HG03439 (cell line): ENCODE measurements around the gene GHRHR.

Source experiments
- ATAC-seq: cut with Tn5 transposase; IDR thresholded peaks from one replicate; pipeline ENCODE4 v1.9.1; 2021; ENCODE audit warnings: mild to moderate bottlenecking, moderate library complexity; ENCODE audit not compliant: unreplicated experiment

GHRHR gene

DNA sequence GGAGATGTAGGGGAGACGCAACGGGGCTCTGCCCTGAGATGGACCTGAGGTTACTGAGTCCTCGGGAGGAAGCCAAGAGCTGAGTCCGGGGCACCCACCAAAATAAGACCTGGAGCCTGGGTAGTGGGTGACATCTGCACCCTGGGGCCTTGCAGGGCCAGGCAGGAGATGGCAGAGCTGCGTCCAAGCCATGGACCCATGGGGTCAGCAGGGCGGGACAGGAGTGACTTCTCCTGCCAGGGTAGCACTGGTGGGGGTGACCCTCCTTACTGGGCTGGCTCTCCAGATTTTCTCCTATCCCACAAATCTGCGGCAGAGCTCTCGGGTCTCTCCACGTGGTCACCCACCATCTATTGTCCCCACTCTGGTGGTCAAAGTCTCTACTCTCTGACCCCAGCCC, 2.1 kb downstream of the GHRHR start:
- ATAC-seq = no peak

DNA sequence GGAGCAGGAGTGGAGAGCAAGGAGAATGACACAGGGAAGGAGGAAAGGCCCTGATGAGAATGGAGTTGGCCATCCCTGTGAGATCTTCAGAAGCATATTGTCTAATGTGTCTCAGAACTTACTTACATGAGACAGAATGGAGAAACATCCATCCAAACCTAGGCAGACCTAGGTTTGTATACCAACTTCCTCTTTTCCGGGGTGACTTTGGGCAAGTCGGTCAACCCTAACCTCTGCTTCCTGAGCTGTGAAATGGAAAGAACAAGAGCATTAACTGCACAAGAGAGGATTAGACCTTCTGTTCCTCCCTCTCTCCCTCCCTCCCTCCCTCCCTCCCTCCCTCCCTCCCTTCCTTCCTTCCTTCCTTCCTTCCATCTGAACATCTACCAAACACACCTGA, 4.5 kb downstream of the GHRHR start:
- ATAC-seq = no peak

DNA sequence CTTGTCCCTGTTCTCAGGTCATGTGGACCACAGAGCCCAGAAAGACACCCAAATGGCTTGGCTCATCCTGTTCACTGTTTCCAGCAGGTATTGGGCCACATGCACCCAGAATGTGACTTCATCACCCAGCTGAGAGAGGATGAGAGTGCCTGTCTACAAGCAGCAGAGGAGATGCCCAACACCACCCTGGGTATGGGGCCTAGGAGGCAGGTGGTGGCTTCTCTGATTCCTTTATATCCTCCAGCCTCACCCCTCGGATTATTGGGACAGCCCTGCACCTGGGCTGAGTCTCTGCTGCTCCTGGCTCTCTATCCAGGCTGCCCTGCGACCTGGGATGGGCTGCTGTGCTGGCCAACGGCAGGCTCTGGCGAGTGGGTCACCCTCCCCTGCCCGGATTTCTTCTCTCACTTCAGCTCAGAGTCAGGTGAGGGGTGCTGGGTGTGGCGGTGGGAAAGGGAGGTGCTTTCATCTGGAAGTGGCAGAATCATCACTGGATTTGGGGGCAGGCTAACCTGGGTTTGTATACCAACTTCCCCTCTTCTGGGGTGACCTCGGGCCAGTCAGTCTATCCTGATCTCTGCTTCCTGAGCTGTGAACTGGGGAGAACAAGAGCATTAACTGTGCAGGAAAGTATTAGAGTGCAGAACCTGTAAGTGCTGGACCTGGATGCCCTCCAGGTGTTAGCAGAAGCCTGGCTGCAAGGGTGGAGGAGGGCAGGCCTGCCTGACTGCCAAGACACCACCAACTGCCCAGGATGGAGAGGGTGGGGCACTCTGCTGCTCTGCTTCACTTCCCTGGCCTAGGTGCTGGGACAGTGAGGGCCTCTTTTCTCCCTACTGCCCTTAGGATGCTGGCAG, 5.2 kb downstream of the GHRHR start:
- ATAC-seq = no peak

DNA sequence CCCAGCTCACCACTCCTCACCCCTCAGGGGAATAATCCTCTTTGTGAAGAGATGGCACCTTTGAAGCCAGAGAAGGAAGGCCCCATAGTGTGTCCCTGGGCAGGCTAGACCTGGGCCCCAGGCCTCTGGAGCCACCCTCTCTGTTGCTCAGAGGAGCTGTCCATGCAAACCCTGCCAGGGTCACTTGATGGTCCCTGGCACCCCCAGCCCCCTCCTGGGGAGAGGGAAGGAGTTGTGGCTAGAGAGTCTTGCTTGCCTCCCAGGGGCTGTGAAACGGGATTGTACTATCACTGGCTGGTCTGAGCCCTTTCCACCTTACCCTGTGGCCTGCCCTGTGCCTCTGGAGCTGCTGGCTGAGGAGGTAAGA, 5.8 kb downstream of the GHRHR start:
- ATAC-seq = no peak

GRCh38 chr7:30970074-30970473, 6.3 kb downstream of the GHRHR start:
- no peak for ATAC-seq

DNA sequence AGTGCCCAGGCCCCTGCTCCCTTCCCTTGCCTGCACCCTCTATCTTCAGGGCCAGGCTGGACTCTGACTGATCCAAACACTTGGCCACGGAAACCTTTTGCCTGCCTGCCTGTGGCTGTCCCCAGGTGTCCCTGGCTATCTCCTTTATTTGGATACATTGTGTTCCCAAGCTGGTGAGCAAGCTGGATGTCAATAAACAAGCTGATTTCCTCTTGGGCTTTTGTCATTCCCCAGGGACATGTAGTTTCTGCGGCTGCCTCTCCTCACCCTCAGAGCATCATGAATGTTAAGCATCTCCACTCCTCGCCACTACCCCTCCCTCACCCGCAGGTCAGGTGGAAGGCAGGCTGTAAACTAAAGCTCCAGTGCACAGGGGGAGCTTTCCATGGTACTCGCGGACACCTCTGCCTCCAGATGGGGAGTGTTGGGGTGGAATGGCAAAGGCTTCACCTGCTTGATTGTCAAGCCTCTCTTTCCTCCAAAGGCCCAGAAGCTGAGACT, 6.9 kb downstream of the GHRHR start:
- ATAC-seq = no peak

- no peak for ATAC-seq
These were observed 7.7 kb downstream of the GHRHR start for GRCh38 chr7:30971440-30971839.

- ATAC-seq = no peak
These were observed 8.2 kb downstream of the GHRHR start for GRCh38 chr7:30971840-30972563.

- ATAC-seq = no peak
These were observed 9.5 kb downstream of the GHRHR start for GRCh38 chr7:30973292-30973691.

GRCh38 chr7:30973791-30974604, 10.2 kb downstream of the GHRHR start:
- no peak for ATAC-seq

DNA sequence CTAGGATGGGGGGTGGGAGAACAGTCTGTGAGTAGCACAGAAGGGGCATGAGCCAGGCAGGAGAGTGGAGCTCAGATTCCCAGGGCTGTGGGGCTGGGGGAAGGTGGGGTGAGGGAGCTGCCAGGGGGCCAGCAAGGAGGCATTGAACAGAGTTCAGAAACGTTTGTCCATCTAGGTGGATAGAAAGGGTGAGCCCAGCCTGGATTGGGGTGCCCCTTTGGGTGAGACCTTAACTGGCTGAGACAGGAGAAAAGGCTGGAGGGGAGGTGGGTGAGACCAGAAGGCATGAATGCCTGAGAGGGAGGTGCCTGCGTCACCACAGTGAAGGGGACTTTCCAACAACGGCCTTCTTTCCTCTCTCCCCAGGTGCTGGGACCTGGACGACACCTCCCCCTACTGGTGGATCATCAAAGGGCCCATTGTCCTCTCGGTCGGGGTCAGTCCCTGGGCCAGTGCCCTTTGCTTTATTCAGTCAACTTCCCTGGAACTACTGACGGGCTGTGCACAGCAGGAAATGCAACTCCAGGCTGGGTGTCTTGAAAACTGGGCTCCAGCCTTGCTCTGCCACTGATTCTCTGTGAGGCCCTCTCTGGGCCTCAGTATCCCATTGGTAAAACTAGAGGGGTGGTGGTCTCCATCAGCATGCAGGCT, 11.0 kb downstream of the GHRHR start:
- ATAC-seq = peak; percentile 99

DNA sequence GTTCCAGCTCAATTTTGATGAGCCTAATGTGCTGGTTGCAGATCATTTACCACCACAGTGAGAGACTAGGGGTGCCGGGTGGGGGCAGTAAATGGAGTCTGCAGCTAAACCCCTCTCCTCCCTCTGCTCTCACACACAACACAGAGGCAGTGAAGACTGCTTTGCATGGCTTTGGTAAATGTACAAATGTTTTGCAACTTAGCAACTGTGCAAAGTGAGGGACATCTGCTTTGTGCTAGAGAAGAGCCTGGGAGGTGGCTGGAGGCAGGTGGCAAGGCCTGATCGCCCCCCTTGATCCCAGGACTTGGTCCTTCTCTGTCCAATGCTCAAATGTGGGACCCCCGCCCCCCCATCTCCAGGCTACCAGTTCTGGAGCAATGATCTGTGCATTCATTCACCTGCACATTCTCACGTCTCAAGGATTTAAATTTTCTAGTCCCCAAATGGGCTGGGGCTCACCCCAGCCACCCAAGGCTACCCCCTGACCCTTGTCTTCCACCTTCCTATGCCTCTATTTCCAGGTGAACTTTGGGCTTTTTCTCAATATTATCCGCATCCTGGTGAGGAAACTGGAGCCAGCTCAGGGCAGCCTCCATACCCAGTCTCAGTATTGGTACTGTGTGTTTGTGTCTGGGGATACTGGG, 11.6 kb downstream of the GHRHR start:
- ATAC-seq = no peak

GRCh38 chr7:30976381-30976780, 12.6 kb downstream of the GHRHR start:
- ATAC-seq = no peak

DNA sequence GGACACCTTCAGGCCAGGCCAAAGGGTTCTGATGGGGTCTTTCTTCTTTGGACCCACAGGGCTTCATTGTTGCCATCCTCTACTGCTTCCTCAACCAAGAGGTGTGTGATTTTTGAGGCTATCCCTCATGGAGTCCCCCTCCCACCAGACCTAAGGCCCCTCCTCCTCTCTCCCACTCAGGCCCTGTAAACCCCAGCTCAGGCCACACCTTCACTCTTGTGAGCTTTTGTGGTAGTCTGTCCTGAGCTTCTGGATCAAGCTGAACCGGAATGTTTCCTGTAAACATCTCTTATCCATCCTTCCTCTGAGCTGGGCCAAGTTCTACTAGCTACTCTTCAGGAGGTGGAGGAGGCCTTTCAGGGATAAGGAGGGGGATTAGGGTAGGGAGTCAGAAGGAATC, 13.5 kb downstream of the GHRHR start:
- no peak for ATAC-seq

DNA sequence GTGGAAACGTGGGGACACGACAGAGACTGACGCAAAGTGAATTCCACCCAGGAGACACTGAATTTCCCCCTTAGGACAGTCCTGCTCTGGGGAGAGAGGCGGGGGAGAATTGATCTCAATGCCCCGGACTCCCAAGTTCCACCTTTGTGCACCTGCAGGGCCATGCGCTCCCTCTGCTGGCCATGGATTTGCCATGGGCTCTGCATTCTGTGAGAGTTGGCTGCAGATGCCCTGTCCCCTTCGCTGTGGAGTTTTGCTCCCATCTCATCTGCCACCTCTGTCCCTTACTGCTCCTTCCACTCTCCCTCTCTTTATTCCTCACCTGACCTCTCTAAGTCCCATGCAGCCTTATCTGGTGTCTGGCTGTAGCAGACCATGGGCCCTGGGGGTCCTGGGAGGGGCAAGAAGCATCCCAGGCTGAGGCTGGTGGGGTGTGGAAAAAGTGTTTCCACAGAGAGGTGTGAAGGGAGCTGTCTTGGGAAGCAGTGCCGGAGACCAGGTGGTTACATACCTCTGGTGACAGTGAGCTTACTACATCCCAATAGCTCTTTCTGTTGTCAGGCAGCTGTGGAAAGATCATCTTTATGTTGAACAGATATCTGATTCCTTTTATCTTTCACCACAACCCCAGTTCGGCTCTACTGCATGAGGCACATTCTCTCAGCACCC, 14.3 kb downstream of the GHRHR start:
- no peak for ATAC-seq

GRCh38 chr7:30979027-30979426, 15.3 kb downstream of the GHRHR start:
- ATAC-seq = no peak

GRCh38 chr7:30980194-30980593, 16.4 kb downstream of the GHRHR start:
- ATAC-seq = no peak

GRCh38 chr7:30980751-30981150, 17.0 kb downstream of the GHRHR start:
- no peak for ATAC-seq

DNA sequence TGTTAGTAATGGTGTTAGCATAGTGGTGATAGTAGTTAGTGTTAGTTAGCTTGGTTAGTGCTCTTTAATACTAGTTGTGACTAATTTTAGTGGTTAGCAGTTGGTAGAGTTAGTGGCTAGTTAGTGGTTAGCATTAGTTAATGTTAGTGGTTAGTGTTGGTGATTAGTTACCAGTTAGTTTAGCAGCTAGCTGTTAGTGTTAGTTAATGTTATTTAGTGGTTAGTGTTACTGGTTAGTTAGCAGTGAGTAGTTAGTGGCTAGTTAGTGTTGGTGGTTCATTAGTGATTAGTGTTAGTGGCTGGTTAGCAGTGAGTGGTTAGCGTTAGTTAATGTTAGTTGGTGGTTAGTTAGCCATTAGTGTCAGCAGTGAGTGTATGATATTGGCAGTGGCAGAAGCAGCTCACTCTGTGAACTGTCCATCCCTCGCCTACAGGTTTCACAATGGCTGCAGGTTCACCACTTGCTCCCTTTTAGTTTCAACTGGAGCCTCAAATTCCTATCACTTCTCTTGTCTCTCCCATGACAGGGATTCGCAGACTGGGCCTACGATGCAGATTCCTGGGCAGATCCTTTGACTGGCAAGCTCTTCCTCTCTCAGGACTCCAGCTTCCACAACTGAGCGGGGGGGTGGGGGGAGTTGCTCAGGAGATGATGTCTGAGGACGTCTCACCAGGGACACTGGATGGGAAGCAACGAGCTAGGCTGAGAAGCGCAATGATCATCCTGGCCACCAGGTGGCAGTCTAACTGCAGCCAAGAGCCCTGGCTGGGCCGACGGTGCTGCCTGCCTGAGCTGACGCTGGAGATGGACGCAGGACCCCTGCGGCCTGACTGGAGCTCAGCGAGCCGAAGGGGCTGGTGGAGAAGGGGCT, 19.5 kb downstream of the GHRHR start:
- ATAC-seq = peak; percentile 82
